HG02798 (cell line): Measurements from ENCODE around the gene TRIB2.

ENCODE experiments used
- ATAC-seq: cut with Tn5 transposase; IDR thresholded peaks from one replicate; pipeline ENCODE4 v1.9.1; 2021; ENCODE audit warnings: mild to moderate bottlenecking; ENCODE audit not compliant: unreplicated experiment, poor library complexity

Gene TRIB2

GRCh38 chr2:12770300-12770968, 53.7 kb downstream of the TRIB2 start:
- ATAC-seq, result no peak

- no peak for ATAC-seq
Measured at GRCh38 chr2:12771154-12771553, 54.4 kb downstream of the TRIB2 start.

- ATAC-seq, result no peak
Measured at GRCh38 chr2:12773586-12774394, 57.1 kb downstream of the TRIB2 start.

GRCh38 chr2:12774395-12774727, 57.6 kb downstream of the TRIB2 start:
- ATAC-seq, result no peak

GRCh38 chr2:12776521-12776961, 59.8 kb downstream of the TRIB2 start:
- ATAC-seq, result no peak

- ATAC-seq, result no peak
Measured at GRCh38 chr2:12778369-12778768, 61.6 kb downstream of the TRIB2 start.

GRCh38 chr2:12778811-12779579, 62.3 kb downstream of the TRIB2 start:
- ATAC-seq, result no peak

- ATAC-seq, result no peak
Measured at GRCh38 chr2:12781329-12781728, 64.6 kb downstream of the TRIB2 start.

GRCh38 chr2:12787891-12788801, 71.4 kb downstream of the TRIB2 start:
- ATAC-seq, result no peak

GRCh38 chr2:12791906-12792305, 75.2 kb downstream of the TRIB2 start:
- ATAC-seq, result no peak
